ENCODE measurements around the gene PDE1A.

The PDE1A gene

GRCh38 chr2:182426918-182427240, at the start of gene PDE1A:
Gene PDE1A, minus strand, starts transcription at chr2:182427036.
- Histone ChIP-seq H3K27me3 (no peaks in the 10 kb centered on the region), H3K27ac (no peak within 1 kb of the TSS), H3K9ac (no peak within 1 kb of the TSS), H3K4me3 (no peak within 1 kb of the TSS), H3K4me2 (no peak within 1 kb of the TSS), H4K20me1 (no peaks in the 10 kb centered on the region), H3K9me3 (no peaks in the 10 kb centered on the region), H3K4me1 (no peaks in the 10 kb centered on the region), H3K36me3 (no peaks in the 10 kb centered on the region)
- TF ChIP-seq Cebpa-rat (IDR thresholded peaks at IDR 0.05) = no peak

- TF ChIP-seq Cebpa-rat (IDR thresholded peaks at IDR 0.05) = no peak
- Histone ChIP-seq H3K4me1 (no peaks in the 10 kb centered on the region), H3K27ac (no peak overlapping the region), H3K9ac (no peak overlapping the region), H4K20me1 (no peaks in the 10 kb centered on the region), H3K4me2 (no peak overlapping the region), H3K36me3 (no peaks in the 10 kb centered on the region), H3K9me3 (peaks cover 10% of the 10 kb centered on the region), H3K4me3 (no peak overlapping the region), H3K27me3 (no peaks in the 10 kb centered on the region)
These were observed 46.8 kb upstream of the PDE1A start for GRCh38 chr2:182473635-182474034.

GRCh38 chr2:182463760-182464159, 36.9 kb upstream of the PDE1A start:
- H3K4me2 ChIP-seq = no peak overlapping the region
- H3K36me3 ChIP-seq = no peaks in the 10 kb centered on the region
- H3K9me3 ChIP-seq = peaks cover 4% of the 10 kb centered on the region
- H3K9ac ChIP-seq = no peak overlapping the region
- no peak overlapping the region for H3K27ac ChIP-seq
- H3K27me3 ChIP-seq = no peaks in the 10 kb centered on the region
- no peaks in the 10 kb centered on the region for H4K20me1 ChIP-seq
- H3K4me1 ChIP-seq = no peaks in the 10 kb centered on the region
- no peak overlapping the region for H3K4me3 ChIP-seq
- no peak for TF ChIP-seq Cebpa-rat (IDR thresholded peaks at IDR 0.05)

GRCh38 chr2:182456784-182457183, 29.9 kb upstream of the PDE1A start:
- H3K9ac ChIP-seq = no peak overlapping the region
- no peak overlapping the region for H3K4me2 ChIP-seq
- no peak for TF ChIP-seq Cebpa-rat (IDR thresholded peaks at IDR 0.05)
- no peaks in the 10 kb centered on the region for H3K27me3 ChIP-seq
- H4K20me1 ChIP-seq = no peaks in the 10 kb centered on the region
- no peaks in the 10 kb centered on the region for H3K36me3 ChIP-seq
- H3K4me1 ChIP-seq = no peaks in the 10 kb centered on the region
- no peaks in the 10 kb centered on the region for H3K9me3 ChIP-seq
- no peak overlapping the region for H3K27ac ChIP-seq
- no peak overlapping the region for H3K4me3 ChIP-seq

- Histone ChIP-seq H3K36me3 (no peaks in the 10 kb centered on the region), H3K4me1 (no peaks in the 10 kb centered on the region), H4K20me1 (no peaks in the 10 kb centered on the region), H3K4me2 (no peak overlapping the region), H3K27me3 (no peaks in the 10 kb centered on the region), H3K4me3 (no peak overlapping the region), H3K27ac (no peak overlapping the region), H3K9ac (no peak overlapping the region), H3K9me3 (no peaks in the 10 kb centered on the region)
- TF ChIP-seq Cebpa-rat (IDR thresholded peaks at IDR 0.05) = no peak
These were observed 25.7 kb upstream of the PDE1A start for GRCh38 chr2:182452456-182452990.

- no peak overlapping the region for H3K4me3 ChIP-seq
- no peak overlapping the region for H3K27ac ChIP-seq
- H3K9me3 ChIP-seq = no peaks in the 10 kb centered on the region
- TF ChIP-seq Cebpa-rat (IDR thresholded peaks at IDR 0.05) = no peak
- H3K36me3 ChIP-seq = no peaks in the 10 kb centered on the region
- H3K9ac ChIP-seq = no peak overlapping the region
- H3K4me2 ChIP-seq = no peak overlapping the region
- no peaks in the 10 kb centered on the region for H3K4me1 ChIP-seq
- H4K20me1 ChIP-seq = no peaks in the 10 kb centered on the region
- no peaks in the 10 kb centered on the region for H3K27me3 ChIP-seq
These were observed 21.5 kb upstream of the PDE1A start for GRCh38 chr2:182448371-182448770.

- no peak overlapping the region for H3K27ac ChIP-seq
- H3K36me3 ChIP-seq = no peaks in the 10 kb centered on the region
- H4K20me1 ChIP-seq = no peaks in the 10 kb centered on the region
- H3K4me1 ChIP-seq = no peaks in the 10 kb centered on the region
- H3K9ac ChIP-seq = no peak overlapping the region
- H3K27me3 ChIP-seq = no peaks in the 10 kb centered on the region
- no peak overlapping the region for H3K4me3 ChIP-seq
- H3K4me2 ChIP-seq = no peak overlapping the region
- no peaks in the 10 kb centered on the region for H3K9me3 ChIP-seq
- no peak for TF ChIP-seq Cebpa-rat (IDR thresholded peaks at IDR 0.05)
These were observed 21.0 kb upstream of the PDE1A start for GRCh38 chr2:182447863-182448262.

GRCh38 chr2:182447163-182447562, 20.3 kb upstream of the PDE1A start:
- TF ChIP-seq Cebpa-rat (IDR thresholded peaks at IDR 0.05) = no peak

GRCh38 chr2:182446087-182446486, 19.3 kb upstream of the PDE1A start:
- H4K20me1 ChIP-seq = no peaks in the 10 kb centered on the region
- H3K27me3 ChIP-seq = no peaks in the 10 kb centered on the region
- no peaks in the 10 kb centered on the region for H3K36me3 ChIP-seq
- H3K9me3 ChIP-seq = no peaks in the 10 kb centered on the region
- H3K27ac ChIP-seq = no peak overlapping the region
- H3K4me2 ChIP-seq = no peak overlapping the region
- no peak overlapping the region for H3K9ac ChIP-seq
- no peak overlapping the region for H3K4me3 ChIP-seq
- H3K4me1 ChIP-seq = no peaks in the 10 kb centered on the region
- no peak for TF ChIP-seq Cebpa-rat (IDR thresholded peaks at IDR 0.05)

More at GRCh38 chr2:182447163-182447562, 20.3 kb upstream of the PDE1A start:
- Histone ChIP-seq H3K4me3 (no peak overlapping the region), H3K4me1 (no peaks in the 10 kb centered on the region), H3K9me3 (no peaks in the 10 kb centered on the region), H4K20me1 (no peaks in the 10 kb centered on the region), H3K27me3 (no peaks in the 10 kb centered on the region), H3K27ac (no peak overlapping the region), H3K4me2 (no peak overlapping the region), H3K9ac (no peak overlapping the region), H3K36me3 (no peaks in the 10 kb centered on the region)

GRCh38 chr2:182445391-182445965, 18.6 kb upstream of the PDE1A start:
- TF ChIP-seq Cebpa-rat (IDR thresholded peaks at IDR 0.05) = no peak
- Histone ChIP-seq H4K20me1 (no peaks in the 10 kb centered on the region), H3K4me3 (no peak overlapping the region), H3K4me2 (no peak overlapping the region), H3K27ac (no peak overlapping the region), H3K36me3 (no peaks in the 10 kb centered on the region), H3K9me3 (no peaks in the 10 kb centered on the region), H3K4me1 (no peaks in the 10 kb centered on the region), H3K9ac (no peak overlapping the region), H3K27me3 (no peaks in the 10 kb centered on the region)

- TF ChIP-seq Cebpa-rat (IDR thresholded peaks at IDR 0.05) = no peak
- H3K36me3 ChIP-seq = no peaks in the 10 kb centered on the region
- no peak overlapping the region for H3K9ac ChIP-seq
- H3K4me2 ChIP-seq = no peak overlapping the region
- H3K4me3 ChIP-seq = no peak overlapping the region
- no peaks in the 10 kb centered on the region for H3K4me1 ChIP-seq
- no peaks in the 10 kb centered on the region for H4K20me1 ChIP-seq
- no peak overlapping the region for H3K27ac ChIP-seq
- H3K9me3 ChIP-seq = no peaks in the 10 kb centered on the region
- no peaks in the 10 kb centered on the region for H3K27me3 ChIP-seq
These were observed 18.0 kb upstream of the PDE1A start for GRCh38 chr2:182444806-182445205.

Data from BLaER1 (cell line).